Stimulated activated CD4-positive, alpha-beta T cell treated with anti-CD3 and anti-CD28 coated beads, TNF-alpha, amount 100 ng/mL, for 1 hour (primary cell): Measurements from ENCODE around the gene PKIG.
A peak's percentile ranks its signal among the peaks of the same experiment; 100 is the strongest.

Experiments
- DNase-seq, 3 donors: peaks; one replicate each; pipeline ENCODE4 v3.0.0-alpha.2; 2020; ENCODE audit warnings: low read depth in 3 of 3, low spot score in 1 of 3

Gene PKIG

GRCh38 chr20:44616604-44616964 is 34.2 kb downstream of the PKIG start:
- DNase-seq, result no peak

DNA sequence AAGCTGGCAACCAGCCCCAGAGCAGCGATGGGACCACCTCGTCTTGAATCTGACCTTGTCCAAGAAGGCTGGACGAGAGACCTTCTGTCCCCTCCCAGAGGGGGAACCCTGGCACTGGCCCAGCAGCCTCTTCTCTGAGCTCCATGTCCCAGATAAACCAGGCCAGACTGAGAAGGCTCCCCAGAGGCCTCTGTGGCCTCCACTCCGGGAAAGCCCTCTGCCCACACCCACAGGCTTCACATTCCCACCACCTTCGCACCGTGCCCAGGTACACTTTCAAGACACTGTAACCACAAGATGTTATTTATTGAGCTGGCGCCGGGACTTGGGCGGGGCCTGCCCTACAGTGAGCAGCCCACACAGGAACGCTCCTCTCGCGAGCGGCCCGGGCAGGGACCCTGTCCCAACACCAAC is 35.9 kb downstream of the PKIG start:
- peak in 2 of 3 donors; percentile 9 to 20 for DNase-seq

DNA sequence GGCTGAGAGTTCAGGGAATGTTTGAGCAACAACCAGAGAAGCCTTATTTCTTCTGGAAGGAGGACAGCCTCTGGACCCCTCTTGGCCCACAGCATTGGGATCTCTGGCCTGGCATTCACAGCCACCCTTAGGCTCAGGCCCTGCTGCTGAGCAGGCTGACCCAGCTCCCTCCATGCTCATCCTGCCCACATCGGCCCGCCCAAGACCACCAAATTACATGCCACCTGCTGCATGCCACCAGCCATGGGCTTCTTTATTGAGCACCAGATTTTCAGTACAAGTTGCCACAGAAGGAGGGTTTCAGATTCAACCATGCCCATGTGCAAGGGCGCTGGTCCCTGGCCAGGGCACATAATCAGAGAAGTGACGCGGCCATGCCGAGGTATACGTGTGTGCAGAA is 36.9 kb downstream of the PKIG start:
- no peak for DNase-seq

DNA sequence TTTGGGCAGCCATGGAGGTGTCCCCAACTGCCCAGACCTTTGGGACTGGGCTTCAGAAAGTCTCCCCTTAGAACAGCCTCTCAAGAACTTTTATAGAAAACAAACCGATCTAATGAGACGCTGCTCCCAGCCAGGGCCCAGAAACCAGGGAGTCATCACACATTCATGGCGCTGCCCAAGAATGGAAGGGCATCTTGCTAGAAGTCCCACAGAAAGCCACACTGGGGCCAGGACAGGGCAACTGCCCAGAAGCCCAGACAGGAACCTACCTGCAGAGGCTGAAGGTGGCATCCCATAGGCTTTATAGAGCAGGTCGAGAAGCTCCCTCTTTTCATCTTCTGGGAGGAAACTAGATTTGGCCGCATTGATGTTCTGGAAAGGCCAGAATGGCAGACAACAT is 37.7 kb downstream of the PKIG start:
- no peak for DNase-seq

GRCh38 chr20:44621325-44621724 is 38.9 kb downstream of the PKIG start:
- no peak for DNase-seq

DNA sequence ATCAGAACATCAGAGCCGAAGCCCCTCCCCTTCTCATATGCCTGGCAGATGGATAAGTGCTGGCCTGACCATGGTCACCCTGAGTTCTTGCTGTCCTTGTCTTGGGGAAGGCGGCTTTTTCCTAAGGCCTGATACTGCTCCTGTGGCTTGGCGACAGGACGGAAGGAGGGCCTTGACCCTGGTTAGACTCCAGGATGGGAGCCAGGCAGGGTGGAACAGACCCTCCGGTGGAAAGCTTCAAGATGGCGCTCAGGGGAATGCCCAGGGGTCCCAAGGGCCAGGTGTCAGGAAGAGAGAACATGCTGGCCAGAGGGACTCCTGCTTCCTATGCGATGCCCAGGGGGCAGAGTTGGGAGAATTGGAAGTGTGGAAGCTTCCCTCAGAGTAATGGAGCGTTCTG is 39.6 kb downstream of the PKIG start:
- no peak for DNase-seq

DNA sequence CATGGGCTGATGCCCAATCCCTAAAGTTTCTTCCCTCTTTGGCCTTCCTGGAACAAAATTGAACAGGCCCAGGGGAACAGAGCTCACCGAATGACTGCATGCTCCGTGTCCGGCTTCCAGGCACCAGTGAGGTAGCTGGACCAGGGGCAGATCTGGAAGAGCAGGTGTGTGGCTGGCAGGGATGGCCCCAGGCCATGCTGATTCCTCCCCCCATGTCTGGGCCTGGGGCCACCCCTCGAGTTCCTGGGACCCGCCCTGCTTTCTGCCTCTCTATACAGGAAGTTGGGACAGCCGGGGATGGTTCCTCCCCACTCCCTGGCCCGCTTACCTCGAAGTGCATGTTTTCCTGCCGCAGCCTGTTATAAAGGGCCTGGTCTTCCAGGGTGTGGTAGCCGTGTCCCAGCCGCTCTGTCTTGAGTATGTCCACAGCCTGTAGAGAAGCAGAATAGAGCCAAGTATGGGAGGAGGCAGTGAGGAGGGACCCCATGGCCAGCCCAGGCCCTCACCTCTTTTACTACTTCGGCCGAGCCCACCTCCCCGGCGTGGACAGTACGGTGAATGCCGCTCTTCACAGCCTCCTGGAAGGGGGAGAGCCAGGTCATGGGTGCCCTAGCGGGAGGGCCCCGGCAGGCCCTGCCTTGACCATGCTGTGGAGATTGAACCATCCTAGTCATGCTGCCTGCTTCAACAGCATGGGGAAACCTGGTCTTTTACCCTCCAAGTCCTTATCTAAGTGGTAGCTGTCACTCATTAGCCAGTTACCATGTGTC is 40.3 kb downstream of the PKIG start:
- no peak for DNase-seq

GRCh38 chr20:44624152-44624551 is 41.8 kb downstream of the PKIG start:
- DNase-seq, result no peak

GRCh38 chr20:44624743-44625271 is 42.4 kb downstream of the PKIG start:
- DNase-seq, result no peak

GRCh38 chr20:44625361-44625760 is 43.0 kb downstream of the PKIG start:
- DNase-seq, result no peak

GRCh38 chr20:44626278-44626677 is 43.9 kb downstream of the PKIG start:
- no peak for DNase-seq

GRCh38 chr20:44627364-44628010 is 45.1 kb downstream of the PKIG start:
- no peak for DNase-seq

GRCh38 chr20:44629017-44629385 is 46.6 kb downstream of the PKIG start:
- DNase-seq, result no peak

DNA sequence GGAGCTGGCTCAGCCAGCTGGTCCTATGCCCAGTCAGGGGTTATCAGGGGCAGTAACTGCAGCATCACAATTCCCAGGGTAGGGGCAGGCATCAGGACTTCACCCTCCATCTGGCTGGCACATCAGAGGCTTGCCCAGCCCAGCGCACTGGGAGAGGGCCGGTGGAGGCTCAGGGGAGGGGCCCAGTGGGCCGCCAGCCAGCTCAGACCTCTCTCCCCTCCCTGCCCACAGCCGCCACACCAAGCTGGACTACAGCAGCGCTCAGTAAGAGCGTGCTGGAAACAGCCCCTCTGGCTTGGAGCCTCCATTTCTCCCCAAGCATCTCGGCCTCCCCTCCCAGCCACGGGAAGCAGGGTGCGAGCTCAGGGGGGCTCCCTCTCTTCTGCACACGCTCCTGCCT is 47.2 kb downstream of the PKIG start:
- DNase-seq, result no peak

- DNase-seq, result no peak
Measured at GRCh38 chr20:44630297-44630696, 47.9 kb downstream of the PKIG start.

- no peak for DNase-seq
Measured at GRCh38 chr20:44632103-44632752, 49.8 kb downstream of the PKIG start.

GRCh38 chr20:44633187-44633810 is 50.9 kb downstream of the PKIG start:
- DNase-seq, result no peak

DNA sequence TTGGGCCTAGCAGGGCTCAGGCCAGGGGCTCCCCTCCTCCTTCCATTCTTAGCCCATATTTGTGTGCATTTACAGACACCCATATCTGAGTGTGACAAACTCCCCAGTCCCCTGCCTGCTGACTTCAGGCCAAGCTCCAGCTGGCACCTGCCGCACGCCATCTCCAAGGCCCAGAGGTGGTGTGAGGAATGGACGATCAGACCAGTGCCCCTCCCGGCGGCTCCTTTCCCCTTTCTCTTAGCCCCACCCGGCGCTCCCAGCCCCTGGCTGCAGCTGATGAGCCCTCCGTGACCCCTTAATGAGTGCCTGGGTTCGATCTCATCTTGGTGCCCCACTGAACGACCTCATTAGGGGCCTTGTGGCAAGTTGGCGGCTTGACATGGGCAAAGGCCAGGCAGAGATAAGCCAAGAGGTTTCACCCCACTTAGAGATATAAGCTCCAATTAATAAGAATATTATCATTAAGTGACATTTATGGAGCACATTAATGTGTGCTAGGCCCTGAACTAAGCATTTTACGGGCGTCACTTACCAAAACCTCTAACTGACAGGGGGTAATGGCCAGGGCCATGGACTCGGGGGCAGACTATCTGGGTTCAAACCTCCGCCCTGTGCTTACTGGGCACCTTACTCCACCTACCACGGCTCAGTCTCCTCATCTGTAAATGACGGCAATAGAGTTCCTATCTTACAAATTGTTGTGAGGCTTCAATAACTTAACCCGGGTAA is 51.7 kb downstream of the PKIG start:
- no peak for DNase-seq

DNA sequence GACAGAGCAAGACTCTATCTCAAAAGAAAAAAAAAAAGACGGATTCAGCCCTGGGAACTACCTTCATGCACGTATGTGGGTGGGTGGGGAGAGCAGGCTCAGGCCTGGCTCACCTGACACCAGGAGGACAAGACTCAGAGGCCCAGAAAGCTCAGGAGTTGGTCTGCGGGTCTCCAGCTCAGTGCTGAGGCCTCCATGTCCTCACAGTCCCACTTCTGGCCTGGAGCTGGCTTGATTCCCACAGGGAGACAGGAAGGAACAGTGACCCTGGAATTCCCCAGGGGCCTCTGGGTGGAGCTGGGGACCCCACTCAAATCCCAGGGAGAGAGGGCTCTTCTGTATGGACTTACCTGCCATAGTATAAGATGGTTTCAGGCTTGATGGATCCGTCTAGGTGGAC is 53.5 kb downstream of the PKIG start:
- no peak for DNase-seq

- no peak for DNase-seq
Measured at GRCh38 chr20:44637042-44637441, 54.7 kb downstream of the PKIG start.
